GM21786 (cell line): ENCODE data around the gene CDK17.

Experiments used
- ATAC-seq: cut with Tn5 transposase; IDR thresholded peaks from one replicate; pipeline ENCODE4 v1.9.1; 2021; ENCODE audit not compliant: unreplicated experiment

CDK17 gene

GRCh38 chr12:96241846-96242256 lies 158.4 kb downstream of the CDK17 start:
- ATAC-seq = no peak

- no peak for ATAC-seq
These were observed 158.8 kb downstream of the CDK17 start for GRCh38 chr12:96241431-96241830.

- no peak for ATAC-seq
These were observed 159.6 kb downstream of the CDK17 start for GRCh38 chr12:96240656-96241055.

GRCh38 chr12:96239711-96240635 lies 160.3 kb downstream of the CDK17 start:
- ATAC-seq = no peak

GRCh38 chr12:96238336-96239047 lies 161.7 kb downstream of the CDK17 start:
- ATAC-seq = no peak

GRCh38 chr12:96237465-96238077 lies 162.7 kb downstream of the CDK17 start:
- no peak for ATAC-seq

- ATAC-seq = no peak
These were observed 163.2 kb downstream of the CDK17 start for GRCh38 chr12:96237035-96237434.

GRCh38 chr12:96236221-96236822 lies 163.9 kb downstream of the CDK17 start:
- ATAC-seq = no peak

- ATAC-seq = no peak
These were observed 164.8 kb downstream of the CDK17 start for GRCh38 chr12:96235484-96235826.

GRCh38 chr12:96234591-96235483 lies 165.4 kb downstream of the CDK17 start:
- no peak for ATAC-seq

- ATAC-seq = no peak
These were observed 166.2 kb downstream of the CDK17 start for GRCh38 chr12:96233939-96234461.

- no peak for ATAC-seq
These were observed 167.1 kb downstream of the CDK17 start for GRCh38 chr12:96233168-96233567.

GRCh38 chr12:96230646-96231045 lies 169.6 kb downstream of the CDK17 start:
- ATAC-seq = no peak

GRCh38 chr12:96228566-96229248 lies 171.5 kb downstream of the CDK17 start:
- ATAC-seq = no peak
